Measurements from ENCODE around the gene MCCC2.

DNA sequence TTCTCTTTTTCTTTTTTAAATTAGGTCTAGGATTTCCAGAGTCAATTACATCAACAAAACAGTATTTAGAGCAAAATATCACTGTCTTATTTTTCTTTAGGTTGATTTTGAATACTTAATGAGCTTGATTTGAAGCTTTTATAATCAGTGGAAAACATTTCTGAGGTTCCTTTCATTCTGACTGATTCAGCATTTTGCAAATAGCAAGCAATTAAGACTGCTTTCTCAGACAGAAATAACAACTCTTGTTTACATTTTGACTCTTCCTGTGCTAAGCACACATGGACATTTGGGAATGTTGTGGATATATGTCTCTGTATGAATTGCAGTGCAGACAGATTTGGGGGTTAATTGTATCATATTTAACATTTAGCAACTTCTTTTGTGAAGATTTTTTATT is 22.2 kb upstream of the MCCC2 start:
- TF ChIP-seq, protein P1, sequence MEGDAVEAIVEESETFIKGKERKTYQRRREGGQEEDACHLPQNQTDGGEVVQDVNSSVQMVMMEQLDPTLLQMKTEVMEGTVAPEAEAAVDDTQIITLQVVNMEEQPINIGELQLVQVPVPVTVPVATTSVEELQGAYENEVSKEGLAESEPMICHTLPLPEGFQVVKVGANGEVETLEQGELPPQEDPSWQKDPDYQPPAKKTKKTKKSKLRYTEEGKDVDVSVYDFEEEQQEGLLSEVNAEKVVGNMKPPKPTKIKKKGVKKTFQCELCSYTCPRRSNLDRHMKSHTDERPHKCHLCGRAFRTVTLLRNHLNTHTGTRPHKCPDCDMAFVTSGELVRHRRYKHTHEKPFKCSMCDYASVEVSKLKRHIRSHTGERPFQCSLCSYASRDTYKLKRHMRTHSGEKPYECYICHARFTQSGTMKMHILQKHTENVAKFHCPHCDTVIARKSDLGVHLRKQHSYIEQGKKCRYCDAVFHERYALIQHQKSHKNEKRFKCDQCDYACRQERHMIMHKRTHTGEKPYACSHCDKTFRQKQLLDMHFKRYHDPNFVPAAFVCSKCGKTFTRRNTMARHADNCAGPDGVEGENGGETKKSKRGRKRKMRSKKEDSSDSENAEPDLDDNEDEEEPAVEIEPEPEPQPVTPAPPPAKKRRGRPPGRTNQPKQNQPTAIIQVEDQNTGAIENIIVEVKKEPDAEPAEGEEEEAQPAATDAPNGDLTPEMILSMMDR (IDR thresholded peaks at IDR 0.05), result no peak
- TF ChIP-seq EZH2 (IDR thresholded peaks at IDR 0.05; ENCODE audit: borderline replicate concordance, insufficient read depth, low read depth, low read length, poor library complexity, severe bottlenecking), result no peak

All from B cell (primary cell).